ENCODE results near the gene TAC1. TPM values are rescaled to one million over a fixed set of nuclear protein-coding genes. Genes with fewer than 3 reads are reported as not detected.

Gene TAC1, protein sequence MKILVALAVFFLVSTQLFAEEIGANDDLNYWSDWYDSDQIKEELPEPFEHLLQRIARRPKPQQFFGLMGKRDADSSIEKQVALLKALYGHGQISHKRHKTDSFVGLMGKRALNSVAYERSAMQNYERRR
- polyA plus RNA-seq, result not detected

DNA sequence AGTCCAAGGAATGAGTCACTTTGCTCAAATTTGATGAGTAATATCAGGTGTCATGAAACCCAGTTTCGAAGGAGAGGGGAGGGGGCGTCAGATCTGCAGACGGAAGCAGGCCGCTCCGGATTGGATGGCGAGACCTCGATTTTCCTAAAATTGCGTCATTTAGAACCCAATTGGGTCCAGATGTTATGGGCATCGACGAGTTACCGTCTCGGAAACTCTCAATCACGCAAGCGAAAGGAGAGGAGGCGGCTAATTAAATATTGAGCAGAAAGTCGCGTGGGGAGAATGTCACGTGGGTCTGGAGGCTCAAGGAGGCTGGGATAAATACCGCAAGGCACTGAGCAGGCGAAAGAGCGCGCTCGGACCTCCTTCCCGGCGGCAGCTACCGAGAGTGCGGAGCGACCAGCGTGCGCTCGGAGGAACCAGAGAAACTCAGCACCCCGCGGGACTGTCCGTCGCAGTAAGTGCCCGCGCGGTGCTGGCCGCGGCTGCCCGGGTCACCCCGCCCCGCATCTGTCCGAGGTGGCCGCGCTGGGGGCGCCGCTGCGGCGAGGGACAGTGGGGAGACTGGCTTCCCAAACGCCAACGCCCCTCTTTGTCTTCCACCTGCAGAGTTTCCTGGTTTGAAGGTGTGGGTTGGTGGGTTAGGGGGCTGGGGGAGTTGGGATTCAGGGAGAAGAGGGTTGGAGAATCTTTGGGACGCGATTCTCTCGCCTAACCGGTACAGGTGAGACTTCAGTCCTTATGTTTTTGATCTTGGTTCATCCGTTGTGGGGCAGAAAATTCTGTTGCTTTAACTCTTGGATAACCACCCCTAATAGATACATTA, at the start of gene TAC1:
Gene TAC1 (plus strand): TSS at position 351 of the 829 bp plus-strand sequence. CDS start 527 bp downstream, outside the sequence.
- Mint-ChIP-seq H3K4me3 (no peak within 1 kb of the TSS), H3K9me3 (peaks cover 0 to 35% (median 5%) of the 10 kb centered on the region in 6 donors), H3K27ac (no peak within 1 kb of the TSS), H3K36me3 (peaks cover 0 to 7% (median 3%) of the 10 kb centered on the region in 3 donors), H3K4me1 (no peaks in the 10 kb centered on the region), H3K27me3 (ENCODE audit: low read depth in 3 of 3) (peaks cover 13 to 40% (median 19%) of the 10 kb centered on the region in 3 donors)
- no peak for DNase-seq

DNA sequence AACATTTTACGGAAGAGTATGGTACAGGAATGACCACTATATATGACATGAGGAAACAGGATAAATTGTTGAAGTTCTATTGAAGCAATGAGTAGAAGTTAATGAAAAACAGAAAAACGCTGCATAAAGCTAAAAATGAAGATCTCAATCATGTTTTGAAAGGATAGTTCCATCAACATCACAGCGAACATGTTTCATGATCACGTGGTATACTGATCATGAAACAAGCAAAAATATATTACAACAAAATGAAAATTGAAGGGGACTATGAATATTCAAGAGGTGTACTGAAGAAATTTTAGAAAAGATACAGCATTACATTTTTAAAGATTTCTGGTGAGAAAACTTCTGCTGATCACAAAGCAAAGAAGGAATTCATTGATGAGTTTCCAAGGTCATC, 45.9 kb upstream of the TAC1 start:
- no peak for DNase-seq
- Mint-ChIP-seq H3K27me3 (ENCODE audit: low read depth in 3 of 3) (peaks cover 0 to 5% (median 1%) of the 10 kb centered on the region in 3 donors), H3K9me3 (peaks cover 0 to 7% (median 2%) of the 10 kb centered on the region in 6 donors), H3K36me3 (no peaks in the 10 kb centered on the region), H3K4me3 (no peak overlapping the region), H3K27ac (no peak overlapping the region), H3K4me1 (no peaks in the 10 kb centered on the region)

DNA sequence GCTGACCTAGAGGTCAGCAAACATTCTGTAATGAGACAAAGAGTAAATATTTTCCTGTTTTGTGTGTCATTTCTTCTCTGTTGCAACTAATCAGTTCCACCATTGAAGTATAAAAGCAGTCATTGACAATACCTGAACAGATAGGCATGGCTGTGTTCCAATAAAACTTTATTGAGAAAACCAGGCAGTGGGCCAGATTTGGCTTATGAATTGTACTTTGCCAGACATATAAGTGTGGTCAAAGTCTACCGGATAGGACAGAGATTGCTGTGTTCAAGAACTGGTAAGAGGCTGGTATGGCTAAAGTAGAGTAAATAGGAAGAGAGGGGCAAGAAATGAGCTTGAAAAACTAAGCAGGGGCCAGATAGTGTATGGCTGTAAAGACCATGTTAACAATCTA, 38.3 kb upstream of the TAC1 start:
- peaks cover 0 to 5% (median 0%) of the 10 kb centered on the region in 3 donors for H3K27me3 Mint-ChIP-seq (ENCODE audit: low read depth in 3 of 3)

DNA sequence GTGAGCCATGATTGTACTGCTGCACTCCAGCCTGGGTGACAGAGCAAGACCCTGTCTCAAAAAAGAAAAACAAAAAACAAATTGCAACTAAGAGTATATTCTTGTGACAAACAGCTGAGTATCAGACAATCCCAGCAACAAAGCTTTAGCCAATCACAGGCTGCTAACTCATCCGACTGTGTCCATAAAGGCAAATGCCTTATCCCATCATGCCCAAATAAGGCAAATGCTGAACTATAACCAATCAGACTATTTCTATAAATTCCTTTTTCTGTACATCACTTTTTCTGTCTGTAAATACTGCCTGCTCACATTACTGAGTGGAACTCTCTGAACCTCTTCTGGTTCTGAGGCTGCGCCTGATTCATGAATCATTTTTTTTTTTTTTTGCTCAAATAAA, 37.5 kb upstream of the TAC1 start:
- Mint-ChIP-seq H3K36me3 (no peaks in the 10 kb centered on the region), H3K4me3 (no peak overlapping the region), H3K27ac (no peak overlapping the region), H3K9me3 (peaks cover 0 to 9% (median 4%) of the 10 kb centered on the region in 6 donors), H3K27me3 (ENCODE audit: low read depth in 3 of 3) (peaks cover 0 to 4% (median 0%) of the 10 kb centered on the region in 3 donors), H3K4me1 (no peaks in the 10 kb centered on the region)
- no peak for DNase-seq

More for the DNA sequence above, 38.3 kb upstream of the TAC1 start:
- Mint-ChIP-seq H3K4me3 (no peak overlapping the region), H3K36me3 (no peaks in the 10 kb centered on the region), H3K9me3 (peaks cover 0 to 7% (median 2%) of the 10 kb centered on the region in 6 donors), H3K4me1 (no peaks in the 10 kb centered on the region), H3K27ac (no peak overlapping the region)
- no peak for DNase-seq

DNA sequence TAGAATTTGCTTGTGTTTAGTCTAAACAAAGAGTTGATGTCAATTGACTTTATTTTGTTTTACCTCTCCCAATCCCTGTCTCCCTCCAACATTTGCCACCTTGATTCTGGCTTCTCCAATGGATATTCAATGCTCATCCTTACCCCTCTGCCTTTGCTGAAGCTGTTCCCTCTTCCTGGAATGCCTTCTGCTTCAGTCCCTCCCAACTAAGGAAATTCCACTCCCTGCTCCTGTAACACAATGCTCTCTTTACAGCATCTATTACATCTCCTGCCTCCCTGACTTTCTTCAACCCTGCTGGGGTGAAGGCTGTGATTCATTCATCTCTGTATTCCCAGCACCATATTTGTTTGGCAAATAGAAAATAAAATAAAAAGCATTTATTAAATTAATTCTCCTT, 34.5 kb upstream of the TAC1 start:
- Mint-ChIP-seq H3K36me3 (no peaks in the 10 kb centered on the region), H3K4me3 (no peak overlapping the region), H3K27me3 (ENCODE audit: low read depth in 3 of 3) (peaks cover 0 to 4% (median 0%) of the 10 kb centered on the region in 3 donors), H3K27ac (peak overlapping the region in 1 of 6 donors; percentile 20), H3K4me1 (no peaks in the 10 kb centered on the region), H3K9me3 (peaks cover 0 to 15% (median 6%) of the 10 kb centered on the region in 6 donors)
- no peak for DNase-seq

DNA sequence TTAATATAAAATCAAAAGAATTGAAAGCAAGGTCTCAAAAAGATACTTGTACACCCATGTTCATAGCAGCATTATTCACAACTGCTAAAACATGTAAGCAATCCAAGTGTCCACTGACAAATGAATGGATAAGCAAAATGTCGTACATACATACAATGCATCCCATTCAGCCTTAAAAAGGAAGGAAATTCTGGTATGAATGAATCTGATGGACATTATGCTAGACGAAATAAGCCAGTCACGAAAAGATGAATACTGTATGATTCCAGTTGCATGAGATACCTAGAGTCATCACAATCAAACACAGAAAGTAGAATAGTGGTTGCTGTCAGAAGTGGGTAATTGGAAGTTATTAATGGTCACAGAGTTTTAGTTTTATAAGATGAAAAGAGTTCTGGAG, 9.5 kb upstream of the TAC1 start:
- H3K9me3 Mint-ChIP-seq, result peaks cover 0 to 5% (median under 1%) of the 10 kb centered on the region in 6 donors
- H3K36me3 Mint-ChIP-seq, result no peaks in the 10 kb centered on the region
- peaks cover 0 to 2% (median 0%) of the 10 kb centered on the region in 3 donors for H3K27me3 Mint-ChIP-seq (ENCODE audit: low read depth in 3 of 3)
- H3K27ac Mint-ChIP-seq, result no peak overlapping the region
- no peak for DNase-seq
- no peak overlapping the region for H3K4me3 Mint-ChIP-seq
- H3K4me1 Mint-ChIP-seq, result no peaks in the 10 kb centered on the region

DNA sequence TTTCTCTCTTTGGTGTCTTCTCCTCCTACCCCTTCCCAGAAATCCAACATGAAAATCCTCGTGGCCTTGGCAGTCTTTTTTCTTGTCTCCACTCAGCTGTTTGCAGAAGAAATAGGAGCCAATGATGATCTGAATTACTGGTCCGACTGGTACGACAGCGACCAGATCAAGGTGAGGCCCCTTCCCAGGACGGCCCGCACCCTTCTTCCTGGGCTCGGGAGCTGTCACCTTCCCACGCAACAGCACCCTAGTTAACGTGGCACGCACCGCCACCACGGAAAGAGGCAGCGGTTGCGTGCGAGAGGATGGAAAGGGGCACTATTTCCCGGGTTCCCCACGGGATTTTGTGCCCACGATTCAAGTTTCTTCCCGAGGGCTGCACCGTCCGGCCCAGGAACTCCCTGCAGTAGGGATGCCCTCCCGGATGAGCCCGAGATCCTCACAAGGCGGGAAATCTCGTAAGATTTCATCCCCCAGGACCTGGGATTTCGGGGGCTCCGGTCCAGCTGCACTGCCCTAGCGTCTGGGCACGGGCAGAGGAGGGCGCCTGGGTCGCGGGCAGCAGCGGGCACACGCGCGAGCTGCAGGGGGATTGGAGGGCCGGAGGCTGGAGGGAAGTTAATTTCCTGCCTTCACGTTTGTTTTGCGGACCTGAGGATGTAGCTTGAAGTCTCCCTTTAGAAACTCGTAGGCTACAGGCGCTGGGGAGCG, 834 bp downstream of the TAC1 start:
- H3K27ac Mint-ChIP-seq, result no peak overlapping the region
- H3K27me3 Mint-ChIP-seq (ENCODE audit: low read depth in 3 of 3), result peaks cover 13 to 40% (median 19%) of the 10 kb centered on the region in 3 donors
- no peak overlapping the region for H3K4me3 Mint-ChIP-seq
- DNase-seq, result no peak
- peaks cover 0 to 35% (median 5%) of the 10 kb centered on the region in 6 donors for H3K9me3 Mint-ChIP-seq
- no peaks in the 10 kb centered on the region for H3K4me1 Mint-ChIP-seq
- H3K36me3 Mint-ChIP-seq, result peaks cover 0 to 7% (median 3%) of the 10 kb centered on the region in 3 donors

DNA sequence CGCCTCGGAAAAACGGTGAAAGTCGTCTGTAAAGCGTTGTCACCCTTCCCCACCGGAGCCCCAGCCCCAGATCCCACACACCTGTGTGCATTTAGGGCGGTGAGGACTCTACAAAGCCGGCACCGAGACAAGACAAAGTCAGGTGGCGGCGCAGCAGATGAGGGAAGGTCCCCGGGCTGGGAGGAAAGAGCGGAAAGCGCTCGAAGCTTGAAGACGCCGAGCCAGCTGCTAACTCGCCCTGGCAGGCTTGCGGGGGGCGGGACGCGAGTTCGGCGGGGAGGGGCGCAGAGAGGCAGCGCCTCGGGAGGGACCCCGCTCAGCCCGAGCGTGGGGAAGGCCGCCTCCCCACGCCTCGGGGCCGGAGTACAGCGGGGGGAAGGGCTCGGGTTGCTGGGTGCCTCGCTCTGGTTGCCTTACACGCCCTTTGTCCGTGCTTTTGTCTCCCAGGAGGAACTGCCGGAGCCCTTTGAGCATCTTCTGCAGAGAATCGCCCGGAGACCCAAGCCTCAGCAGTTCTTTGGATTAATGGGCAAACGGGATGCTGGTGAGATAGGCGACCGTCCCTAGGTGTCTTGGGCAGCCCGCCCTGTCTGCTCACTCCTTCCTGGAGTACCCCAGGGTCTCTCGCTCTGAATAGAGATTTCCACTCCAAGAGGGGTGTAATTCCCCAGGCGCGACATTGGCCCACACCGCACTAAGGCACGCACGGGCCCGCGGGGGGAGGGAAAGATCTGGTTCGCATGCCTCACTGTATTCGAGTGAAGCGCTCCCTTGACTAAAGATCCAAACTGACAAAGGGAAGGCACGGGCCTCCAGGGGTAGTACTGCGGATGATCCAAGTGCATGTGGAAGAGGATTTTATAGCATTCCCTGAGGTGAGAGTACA, 1.6 kb downstream of the TAC1 start:
- Mint-ChIP-seq H3K4me1 (no peaks in the 10 kb centered on the region), H3K36me3 (peaks cover 0 to 7% (median 3%) of the 10 kb centered on the region in 3 donors), H3K27ac (no peak overlapping the region), H3K9me3 (peaks cover 0 to 35% (median 5%) of the 10 kb centered on the region in 6 donors), H3K4me3 (no peak overlapping the region), H3K27me3 (ENCODE audit: low read depth in 3 of 3) (peaks cover 13 to 40% (median 18%) of the 10 kb centered on the region in 3 donors)
- DNase-seq, result no peak

DNA sequence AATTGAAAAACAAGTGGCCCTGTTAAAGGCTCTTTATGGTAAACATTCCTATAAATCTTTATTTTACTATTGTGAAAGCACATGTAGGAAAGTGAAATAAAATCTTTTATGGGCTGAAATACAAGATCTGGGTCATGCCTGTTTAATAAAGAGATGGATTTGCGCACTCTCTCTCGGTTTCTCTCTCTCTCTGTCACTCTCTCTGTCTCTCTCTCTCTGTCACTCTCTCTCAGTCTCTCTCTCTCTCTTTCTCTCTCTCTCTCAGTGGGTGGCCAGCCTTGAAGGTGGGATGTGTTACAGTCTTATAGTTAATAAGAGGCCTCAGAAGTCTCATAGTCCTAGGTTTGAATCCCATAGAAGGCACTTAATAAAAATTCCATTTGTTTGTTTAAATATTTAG, 2.4 kb downstream of the TAC1 start:
- H3K9me3 Mint-ChIP-seq, result peaks cover 0 to 35% (median 5%) of the 10 kb centered on the region in 6 donors
- no peak for DNase-seq
- peaks cover 13 to 38% (median 17%) of the 10 kb centered on the region in 3 donors for H3K27me3 Mint-ChIP-seq (ENCODE audit: low read depth in 3 of 3)
- H3K4me3 Mint-ChIP-seq, result no peak overlapping the region
- H3K27ac Mint-ChIP-seq, result no peak overlapping the region
- H3K4me1 Mint-ChIP-seq, result no peaks in the 10 kb centered on the region
- peaks cover 0 to 7% (median 3%) of the 10 kb centered on the region in 3 donors for H3K36me3 Mint-ChIP-seq

DNA sequence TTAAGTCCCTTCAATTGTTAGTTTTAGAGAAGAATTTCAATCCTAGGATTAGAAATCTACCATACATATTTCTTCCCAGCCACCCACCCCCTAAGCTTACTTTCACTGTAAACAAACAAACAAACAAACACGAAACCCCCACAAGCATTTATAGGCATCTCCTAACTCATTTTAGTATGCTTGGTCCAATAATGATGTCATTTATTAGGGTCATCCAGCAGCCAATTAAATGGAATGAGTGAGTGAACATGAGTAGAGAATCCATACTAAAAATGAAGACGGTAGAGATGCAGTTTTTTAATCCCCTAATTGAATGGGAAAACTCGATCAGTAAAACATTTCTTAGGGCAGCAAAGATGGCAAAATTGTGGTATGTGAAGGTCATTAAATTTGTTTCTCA, 3.2 kb downstream of the TAC1 start:
- Mint-ChIP-seq H3K9me3 (peaks cover 0 to 28% (median 5%) of the 10 kb centered on the region in 6 donors), H3K27me3 (ENCODE audit: low read depth in 3 of 3) (peaks cover 8 to 32% (median 14%) of the 10 kb centered on the region in 3 donors)
- no peak for DNase-seq

DNA sequence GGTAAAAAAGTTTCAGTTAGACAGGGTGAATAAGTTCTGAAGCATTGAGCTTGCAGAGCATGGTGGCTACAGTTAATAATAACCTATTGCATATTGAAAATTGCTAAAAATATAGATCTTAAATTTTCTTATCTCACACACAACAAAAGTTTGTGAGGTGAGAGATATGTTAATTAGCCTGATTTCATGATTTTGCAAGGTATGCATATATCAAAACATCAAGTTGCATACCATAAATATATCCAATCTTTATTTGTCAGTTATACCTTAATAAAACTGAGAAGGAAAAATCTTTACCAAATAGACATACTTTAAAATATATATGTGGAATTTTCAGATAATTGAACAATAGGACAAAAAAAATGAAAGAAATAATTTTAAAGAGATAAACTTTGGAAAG, 16.6 kb downstream of the TAC1 start:
- Mint-ChIP-seq H3K27ac (no peak overlapping the region), H3K27me3 (ENCODE audit: low read depth in 3 of 3) (peaks cover 1 to 5% (median 3%) of the 10 kb centered on the region in 3 donors), H3K36me3 (no peaks in the 10 kb centered on the region), H3K9me3 (peaks cover 0 to 15% (median 4%) of the 10 kb centered on the region in 6 donors), H3K4me1 (no peaks in the 10 kb centered on the region), H3K4me3 (no peak overlapping the region)
- no peak for DNase-seq

More for the DNA sequence above, 3.2 kb downstream of the TAC1 start:
- no peak overlapping the region for H3K27ac Mint-ChIP-seq
- H3K4me1 Mint-ChIP-seq, result no peaks in the 10 kb centered on the region
- H3K36me3 Mint-ChIP-seq, result peaks cover 0 to 3% (median 2%) of the 10 kb centered on the region in 3 donors
- no peak overlapping the region for H3K4me3 Mint-ChIP-seq

DNA sequence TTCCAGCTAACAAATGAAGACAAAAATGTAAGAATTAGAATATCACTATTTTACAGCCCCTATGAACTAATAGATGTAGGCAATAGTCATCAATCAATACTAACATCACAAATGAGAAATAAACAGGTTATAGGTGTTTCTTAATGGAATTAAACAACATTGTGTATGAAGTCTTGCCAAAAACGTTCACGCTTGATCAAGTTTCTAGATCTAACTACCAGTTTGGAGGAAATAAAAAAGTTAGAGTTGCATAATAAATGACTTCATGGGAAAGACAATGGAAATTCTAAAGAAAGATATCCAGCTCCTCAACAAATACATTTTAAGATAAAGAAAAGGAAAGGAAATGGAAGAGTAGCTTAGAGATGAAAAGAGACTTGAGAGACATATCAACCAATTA, 19.7 kb downstream of the TAC1 start:
- DNase-seq, result no peak
- Mint-ChIP-seq H3K4me3 (no peak overlapping the region), H3K27ac (no peak overlapping the region), H3K36me3 (no peaks in the 10 kb centered on the region), H3K9me3 (peaks cover 0 to 7% (median 0%) of the 10 kb centered on the region in 6 donors), H3K27me3 (ENCODE audit: low read depth in 3 of 3) (peaks cover 0 to 5% (median 3%) of the 10 kb centered on the region in 3 donors), H3K4me1 (no peaks in the 10 kb centered on the region)

DNA sequence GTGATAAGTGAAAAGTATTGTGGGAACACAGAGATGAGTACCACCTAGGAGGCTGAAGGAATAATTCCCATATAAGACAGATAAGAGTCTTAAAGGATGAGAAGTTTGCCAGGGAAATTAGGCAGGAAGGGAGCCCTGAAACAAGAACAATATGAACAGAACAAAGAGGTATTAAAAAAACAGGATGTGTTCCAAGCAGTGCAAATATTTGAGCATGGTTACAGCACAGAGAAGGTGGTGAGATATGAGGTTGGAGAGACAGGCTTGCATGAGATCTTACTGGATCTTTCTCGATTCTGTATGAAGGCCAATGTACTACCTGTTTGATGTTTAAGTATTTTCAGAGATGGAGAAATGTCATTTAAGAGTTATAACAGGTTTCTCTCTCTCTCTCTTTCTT, 20.3 kb downstream of the TAC1 start:
- Mint-ChIP-seq H3K27ac (no peak overlapping the region), H3K36me3 (no peaks in the 10 kb centered on the region), H3K4me1 (no peaks in the 10 kb centered on the region), H3K27me3 (ENCODE audit: low read depth in 3 of 3) (peaks cover 0 to 5% (median 3%) of the 10 kb centered on the region in 3 donors), H3K4me3 (no peak overlapping the region), H3K9me3 (peaks cover 0 to 7% (median 0%) of the 10 kb centered on the region in 6 donors)
- DNase-seq, result no peak

Measured in immature natural killer cell (primary cell).